ENCODE measurements around the gene SV2B.

The SV2B gene

DNA sequence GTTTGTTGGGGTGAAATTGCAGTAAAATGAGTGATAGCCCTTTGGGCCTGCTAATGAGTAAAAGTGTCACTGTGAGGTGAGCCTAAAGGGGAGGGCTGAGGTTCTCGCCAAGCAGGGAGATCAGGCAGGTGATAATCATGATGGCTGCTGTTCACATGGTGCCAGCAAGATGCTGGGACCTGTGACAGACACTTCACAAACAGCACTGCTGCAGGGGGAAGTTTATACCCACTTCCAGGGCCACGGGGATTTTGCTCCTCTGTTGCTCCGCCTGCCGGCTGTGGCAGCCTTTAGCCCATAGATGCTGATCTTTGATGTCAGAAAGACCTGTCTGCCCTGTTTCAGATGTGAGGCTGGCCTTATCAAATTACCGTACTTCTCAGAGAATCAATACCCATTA is 96.7 kb downstream of the SV2B start:
- peak; percentile 64 for DNase-seq

DNA sequence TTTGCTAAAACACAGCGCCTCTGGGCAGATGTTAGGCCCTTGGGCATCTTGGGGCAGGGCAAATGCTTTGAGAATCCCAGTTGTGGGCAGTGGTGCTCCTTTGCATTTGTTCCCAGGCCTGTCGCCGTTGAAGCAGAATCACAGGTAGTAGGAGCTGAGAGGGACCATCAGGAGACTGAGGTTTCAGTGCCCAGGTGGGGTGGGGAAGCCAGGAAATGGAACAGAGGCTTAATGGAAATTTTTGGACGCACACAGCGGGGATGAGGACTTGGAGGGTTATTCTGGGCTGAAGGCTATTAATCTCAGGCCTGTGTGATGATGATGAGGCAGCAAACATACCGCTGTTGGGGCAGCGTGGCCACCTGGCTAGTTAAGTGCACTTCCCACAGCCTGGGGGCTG is 99.5 kb downstream of the SV2B start:
- peak; percentile 76 for DNase-seq

- DNase-seq, result peak; percentile 62
Measured at GRCh38 chr15:91200101-91200754, 100.2 kb downstream of the SV2B start.

DNA sequence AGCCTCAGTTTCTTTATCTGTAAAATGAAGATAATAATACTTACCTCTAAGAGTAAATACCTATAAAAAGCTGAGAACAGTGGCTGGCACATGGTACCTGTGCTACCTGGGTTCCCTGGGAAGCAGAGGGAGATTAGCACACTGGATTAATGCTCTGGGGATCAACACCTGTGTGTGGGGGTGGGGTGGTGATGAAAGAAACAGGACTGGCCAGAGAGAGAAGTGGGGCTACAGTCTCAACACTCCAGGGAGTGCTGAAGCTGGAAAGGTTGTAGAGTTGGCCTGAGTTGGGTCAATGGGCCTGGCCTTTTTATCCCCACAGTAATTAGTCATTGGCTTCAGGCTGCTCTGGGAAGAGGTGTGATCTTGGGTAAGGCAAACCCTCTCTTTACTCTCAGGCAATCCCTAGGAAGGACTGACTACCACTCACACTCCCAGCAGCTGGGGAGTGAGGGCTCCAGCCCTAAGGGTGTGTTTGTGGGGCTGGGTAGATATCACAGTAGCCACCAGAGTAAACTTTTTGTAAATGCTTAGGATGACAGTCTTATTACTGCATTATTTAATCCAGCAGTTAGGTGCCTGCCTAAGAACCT is 102.5 kb downstream of the SV2B start:
- DNase-seq, result peak; percentile 15

DNA sequence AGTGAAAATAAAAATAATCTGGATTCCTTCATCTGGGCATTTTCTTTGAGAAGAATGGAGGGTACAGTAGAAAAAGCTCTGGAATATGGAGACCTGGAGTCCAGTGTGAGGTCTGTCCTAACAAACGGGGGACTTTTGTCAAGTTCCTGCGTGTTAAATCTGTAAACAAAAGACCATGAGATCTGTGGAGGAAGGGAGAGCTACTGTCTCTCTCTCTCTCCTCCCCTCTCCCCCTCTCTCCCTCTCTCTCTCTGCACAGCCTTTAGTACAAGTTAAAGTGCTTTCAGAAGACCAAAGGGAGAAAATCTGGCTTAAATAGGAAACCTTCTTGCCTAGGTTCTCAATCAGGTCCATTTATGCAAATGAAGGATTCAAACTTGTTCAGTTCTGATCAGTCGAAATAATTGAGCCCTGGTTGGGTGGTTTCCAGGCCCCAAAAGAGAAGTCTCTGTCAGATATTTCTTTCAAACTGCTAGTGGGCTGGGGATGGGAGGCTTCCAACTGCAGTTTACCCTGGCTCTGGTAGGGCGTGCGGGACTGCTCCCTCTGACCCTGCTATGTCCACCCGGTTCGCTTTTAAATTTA is 103.7 kb downstream of the SV2B start:
- no peak for DNase-seq

- DNase-seq, result no peak
Measured at GRCh38 chr15:91208371-91208770, 108.3 kb downstream of the SV2B start.

DNA sequence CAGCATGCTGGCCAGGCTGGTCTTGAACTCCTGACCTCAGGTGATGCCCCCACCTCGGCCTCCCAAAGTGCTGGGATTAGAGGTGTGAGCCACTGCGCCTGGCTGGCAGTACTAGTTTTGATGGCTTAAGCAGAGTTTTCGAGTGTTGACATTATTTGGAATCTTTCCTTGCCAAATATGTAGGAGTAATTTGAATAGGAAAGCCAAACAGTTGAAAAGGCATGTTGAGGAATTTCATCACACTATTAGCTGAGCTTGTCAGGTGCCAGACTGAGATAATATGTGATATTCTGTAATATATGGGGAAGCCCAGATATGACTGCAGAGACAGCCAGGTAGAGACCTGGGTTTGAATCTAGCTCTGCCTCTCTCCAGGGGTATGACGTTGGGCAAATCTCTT is 109.3 kb downstream of the SV2B start:
- DNase-seq, result no peak

GRCh38 chr15:91209726-91210125 is 109.7 kb downstream of the SV2B start:
- no peak for DNase-seq

- DNase-seq, result peak; percentile 51
Measured at GRCh38 chr15:91214675-91215590, 114.9 kb downstream of the SV2B start.

DNA sequence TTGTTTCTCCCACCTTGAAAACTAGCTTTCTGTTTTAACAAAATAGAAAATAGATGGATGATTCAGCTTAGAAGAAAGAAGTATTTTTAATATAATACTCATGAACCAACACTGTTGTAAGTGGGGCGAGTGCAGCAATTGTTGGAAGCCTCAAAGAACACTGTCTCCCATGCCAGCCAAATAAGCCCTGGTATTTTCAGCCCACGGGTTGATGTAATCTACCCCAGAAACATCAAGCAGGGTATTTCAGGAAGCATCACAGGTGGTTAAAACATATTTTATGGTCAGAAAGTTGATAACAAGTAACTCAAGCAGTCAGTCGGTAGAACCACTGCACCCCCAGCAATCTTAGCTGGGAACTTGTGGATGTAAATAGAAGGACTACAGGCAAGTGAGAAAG is 115.9 kb downstream of the SV2B start:
- no peak for DNase-seq

- no peak for DNase-seq
Measured at GRCh38 chr15:91219206-91219605, 119.1 kb downstream of the SV2B start.

DNA sequence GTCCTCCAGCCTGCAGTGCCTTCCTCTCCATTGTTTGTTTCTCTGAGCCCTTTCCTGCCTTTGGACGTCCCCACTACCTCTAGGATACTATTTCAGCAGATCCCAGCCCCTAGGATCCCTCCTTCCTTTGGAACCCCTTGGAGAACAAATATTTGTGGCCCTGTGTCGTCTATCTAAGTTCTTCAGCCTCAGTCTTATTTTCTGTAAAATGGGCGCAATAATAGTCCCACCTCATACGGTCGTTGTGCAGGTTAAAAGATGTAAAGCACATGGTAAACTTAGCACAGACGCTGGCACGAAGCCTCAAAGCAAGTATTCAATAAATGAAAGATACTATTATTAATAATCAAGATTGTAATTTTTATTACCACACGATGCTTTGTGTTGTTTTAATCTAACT is 122.0 kb downstream of the SV2B start:
- DNase-seq, result no peak

DNA sequence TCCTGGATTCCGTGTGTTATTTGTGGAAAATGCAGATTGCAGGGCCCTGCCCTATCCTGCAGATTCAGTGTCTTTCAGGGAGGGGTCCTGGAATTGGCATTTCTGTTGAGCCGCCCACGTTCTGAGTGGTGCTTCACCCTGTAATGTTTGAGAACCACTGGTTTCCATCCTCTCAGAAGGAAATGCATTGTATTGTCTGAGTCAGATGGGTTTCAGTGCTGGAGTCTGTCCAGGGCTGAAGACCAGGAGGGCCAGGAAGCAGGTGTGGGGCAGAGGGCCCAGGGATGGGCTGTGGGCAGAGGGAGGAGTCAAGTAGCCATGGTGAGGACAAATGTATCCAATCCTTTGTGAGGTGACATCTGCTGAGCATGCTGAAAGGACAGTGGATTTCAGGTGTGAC is 123.8 kb downstream of the SV2B start:
- peak; percentile 90 for DNase-seq

GRCh38 chr15:91224755-91225380 is 124.8 kb downstream of the SV2B start:
- peak; percentile 53 for DNase-seq

DNA sequence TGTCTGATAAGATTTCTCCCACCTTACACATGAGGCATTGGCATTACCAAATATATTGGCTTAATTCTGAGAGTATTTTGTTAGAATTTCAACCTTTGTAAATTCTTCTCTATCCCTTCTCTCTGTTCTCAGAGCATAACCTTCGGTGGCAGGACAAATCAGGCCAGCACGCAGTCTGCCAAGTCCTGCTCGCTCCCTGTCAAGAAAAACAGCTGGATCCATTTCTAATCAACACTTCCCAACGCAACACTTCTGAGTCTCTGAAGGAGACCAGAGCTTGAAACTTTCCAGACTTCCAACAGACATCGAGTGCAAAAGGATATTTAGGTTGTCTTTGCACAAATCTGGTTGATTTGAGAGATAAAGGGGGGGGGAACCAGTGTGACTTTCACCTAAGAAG is 125.7 kb downstream of the SV2B start:
- no peak for DNase-seq

DNA sequence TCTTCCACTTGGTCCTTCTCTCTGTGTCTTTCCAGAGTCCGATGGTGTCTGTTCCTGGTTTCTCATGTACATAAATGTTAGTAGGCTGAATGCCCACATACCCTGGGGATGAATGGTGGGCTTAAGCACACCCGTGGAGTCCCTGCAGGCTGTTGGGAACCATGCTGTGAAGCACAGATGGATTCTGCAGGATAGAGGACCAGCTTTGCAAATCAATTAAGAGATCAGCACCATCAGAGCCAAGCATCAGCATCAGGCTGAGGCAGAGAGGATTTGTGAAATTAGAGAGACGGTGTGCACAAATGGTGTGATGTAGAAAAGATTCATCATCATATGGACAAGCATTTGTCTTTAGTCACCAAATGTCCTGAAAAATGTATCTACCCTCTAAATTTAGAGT is 127.1 kb downstream of the SV2B start:
- DNase-seq, result peak; percentile 77

DNA sequence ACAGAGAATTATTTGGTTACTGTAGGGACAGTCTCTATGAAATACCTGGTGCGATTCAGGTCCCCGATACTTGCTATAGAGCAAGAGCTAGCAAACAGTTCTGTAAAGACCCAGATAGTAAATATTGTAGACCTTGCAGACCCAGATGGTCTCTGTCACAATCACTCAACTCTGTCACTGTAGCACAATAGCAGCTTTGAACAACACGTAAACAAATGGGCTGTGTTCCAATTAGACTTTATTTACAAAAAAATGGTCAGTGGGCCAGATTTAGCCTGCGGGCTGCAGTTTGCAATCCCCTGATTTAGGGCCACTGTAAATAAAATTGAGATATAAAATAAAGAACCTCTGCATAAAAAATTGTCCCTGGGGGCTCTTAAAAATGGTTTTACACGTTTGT is 127.7 kb downstream of the SV2B start:
- no peak for DNase-seq

- peak; percentile 6 for DNase-seq
Measured at GRCh38 chr15:91228383-91228782, 128.3 kb downstream of the SV2B start.

DNA sequence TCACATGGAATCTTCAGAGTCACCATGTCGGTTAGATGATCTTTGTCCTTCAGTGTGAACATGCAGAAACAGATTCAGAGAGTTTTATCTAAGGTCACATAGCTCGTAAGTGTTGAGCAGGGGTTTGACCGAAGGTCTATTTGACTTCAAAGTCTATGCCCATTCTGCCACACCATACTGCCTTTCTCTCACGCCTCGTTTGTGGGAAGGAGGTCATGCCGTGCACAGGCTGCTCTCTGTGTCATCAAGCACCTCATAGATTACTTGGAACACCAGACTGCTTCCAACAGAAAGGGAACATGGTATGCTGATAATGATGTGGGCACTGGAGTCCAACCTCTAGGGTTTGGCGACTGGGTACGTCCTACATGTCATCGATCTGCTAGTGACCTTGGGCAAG is 128.8 kb downstream of the SV2B start:
- no peak for DNase-seq

DNA sequence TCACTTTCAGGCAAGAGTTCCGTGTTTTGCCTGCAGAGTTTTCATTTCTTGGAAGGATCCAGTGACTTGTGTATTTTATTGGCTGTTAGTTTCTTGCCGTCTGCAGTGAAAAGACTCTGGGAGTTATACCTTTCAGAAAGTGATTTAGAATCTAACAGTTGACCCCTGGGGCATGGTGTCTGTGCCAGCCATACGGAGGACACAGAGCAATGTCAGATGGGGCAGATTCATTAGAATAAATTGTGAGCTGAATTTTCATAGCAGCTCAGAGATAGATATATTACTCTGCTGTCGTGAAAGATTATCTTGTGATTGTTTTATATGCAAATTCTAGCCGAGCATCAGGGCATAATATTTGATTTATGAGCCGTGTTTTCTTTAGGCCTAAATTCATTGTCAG is 131.6 kb downstream of the SV2B start:
- no peak for DNase-seq

GRCh38 chr15:91234759-91235158 is 134.7 kb downstream of the SV2B start:
- DNase-seq, result no peak

- no peak for DNase-seq
Measured at GRCh38 chr15:91235376-91235775, 135.3 kb downstream of the SV2B start.

DNA sequence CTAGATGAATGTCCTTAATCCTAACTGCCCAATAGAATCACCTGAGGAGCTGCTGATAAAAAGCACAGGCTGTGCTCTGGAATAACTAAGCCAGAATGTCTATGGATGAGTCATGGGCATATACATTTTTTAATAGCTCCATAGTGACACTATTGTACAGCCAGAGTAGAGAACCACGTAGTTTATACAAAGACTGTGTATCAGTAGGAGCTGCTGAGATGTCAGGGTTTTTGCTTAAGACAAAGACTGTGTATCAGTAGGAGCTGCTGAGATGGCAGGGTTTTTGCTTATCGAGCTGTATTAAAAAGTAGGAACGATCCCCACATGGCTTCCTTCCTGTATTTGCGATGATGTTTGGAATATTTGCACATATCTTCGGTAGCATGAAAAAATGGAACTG is 137.4 kb downstream of the SV2B start:
- DNase-seq, result no peak
